IgD-negative memory B cell (primary cell): ENCODE measurements around the gene DUSP15. TPM values are rescaled to one million over a fixed set of nuclear protein-coding genes. Genes with fewer than 3 reads are reported as not detected.
"Not testable (repeated sequence)": the region's sequence is repeated elsewhere in the genome, so short reads cannot be mapped to it uniquely, and the experiment has no call there.

Experiments
- H3K27ac Mint-ChIP-seq, 3 donors: one replicate each; pipeline ENCODE4 v1.8.0; 2020 to 2022; ENCODE audit warnings: mild to moderate bottlenecking in 3 of 3, mixed read lengths in 3 of 3, moderate library complexity in 1 of 3
- H3K27me3 Mint-ChIP-seq: one replicate; pipeline ENCODE4 v1.8.0; 2021; ENCODE audit warnings: mixed read lengths
- H3K36me3 Mint-ChIP-seq: one replicate; pipeline ENCODE4 v1.8.0; 2020; ENCODE audit warnings: mild to moderate bottlenecking, mixed read lengths
- H3K4me1 Mint-ChIP-seq, 3 donors: one replicate each; pipeline ENCODE4 v1.8.0; 2020 to 2022; ENCODE audit warnings: mixed read lengths in 3 of 3, mild to moderate bottlenecking in 1 of 3
- H3K4me3 Mint-ChIP-seq, 4 donors: one replicate each; pipeline ENCODE4 v1.8.0; 2020 to 2022; ENCODE audit warnings: mild to moderate bottlenecking in 4 of 4, mixed read lengths in 4 of 4, moderate library complexity in 3 of 4
- H3K9me3 Mint-ChIP-seq, 3 donors: one replicate each; pipeline ENCODE4 v1.8.0; 2020 to 2021; ENCODE audit warnings: mixed read lengths in 3 of 3, mild to moderate bottlenecking in 1 of 3
- polyA plus RNA-seq: library from polyadenylated mRNA; unstranded; fragments of 300-500 nt; fragmentation: Illumina TruSeq; gene quantifications from one replicate; pipeline ENCODE4 v1.2.3, GENCODE V29; 2021

DUSP15 gene
- polyA plus RNA-seq, 1 donor from 2014 or later = not detected

GRCh38 chr20:31817461-31817860 lies 52.9 kb downstream of the DUSP15 start:
- Mint-ChIP-seq H3K36me3 (no peaks in the 10 kb centered on the region), H3K4me3 (no peak overlapping the region), H3K27ac (no peak overlapping the region), H3K9me3 (no peaks in the 10 kb centered on the region), H3K27me3 (no peaks in the 10 kb centered on the region), H3K4me1 (no peaks in the 10 kb centered on the region)

GRCh38 chr20:31816221-31816620 lies 54.1 kb downstream of the DUSP15 start:
- H3K36me3 Mint-ChIP-seq = no peaks in the 10 kb centered on the region

GRCh38 chr20:31815408-31816188 lies 54.7 kb downstream of the DUSP15 start:
- Mint-ChIP-seq H3K36me3 (no peaks in the 10 kb centered on the region), H3K9me3 (no peaks in the 10 kb centered on the region), H3K27me3 (no peaks in the 10 kb centered on the region), H3K27ac (no peak overlapping the region), H3K4me1 (peaks cover 0 to 1% (median 0%) of the 10 kb centered on the region in 3 donors), H3K4me3 (no peak overlapping the region)

More at GRCh38 chr20:31816221-31816620, 54.1 kb downstream of the DUSP15 start:
- H3K9me3 Mint-ChIP-seq = no peaks in the 10 kb centered on the region
- H3K27ac Mint-ChIP-seq = no peak overlapping the region
- H3K4me1 Mint-ChIP-seq = no peaks in the 10 kb centered on the region
- H3K27me3 Mint-ChIP-seq = no peaks in the 10 kb centered on the region
- no peak overlapping the region for H3K4me3 Mint-ChIP-seq

GRCh38 chr20:31814142-31814541 lies 56.2 kb downstream of the DUSP15 start:
- H3K4me3 Mint-ChIP-seq, H3K36me3 Mint-ChIP-seq, H3K27ac Mint-ChIP-seq, H3K4me1 Mint-ChIP-seq, H3K9me3 Mint-ChIP-seq, H3K27me3 Mint-ChIP-seq: not testable (repeated sequence)

GRCh38 chr20:31813611-31814010 lies 56.7 kb downstream of the DUSP15 start:
- no peak overlapping the region for H3K27ac Mint-ChIP-seq
- no peaks in the 10 kb centered on the region for H3K36me3 Mint-ChIP-seq
- no peak overlapping the region for H3K4me3 Mint-ChIP-seq
- H3K4me1 Mint-ChIP-seq = peaks cover 0 to 7% (median 2%) of the 10 kb centered on the region in 3 donors
- H3K27me3 Mint-ChIP-seq = no peaks in the 10 kb centered on the region
- H3K9me3 Mint-ChIP-seq = no peaks in the 10 kb centered on the region

- H3K27ac Mint-ChIP-seq = no peak overlapping the region
- no peak overlapping the region for H3K4me3 Mint-ChIP-seq
- no peaks in the 10 kb centered on the region for H3K27me3 Mint-ChIP-seq
- peaks cover 2 to 7% (median 2%) of the 10 kb centered on the region in 3 donors for H3K4me1 Mint-ChIP-seq
- no peaks in the 10 kb centered on the region for H3K36me3 Mint-ChIP-seq
- no peaks in the 10 kb centered on the region for H3K9me3 Mint-ChIP-seq
Observed at GRCh38 chr20:31811796-31812728, 58.3 kb downstream of the DUSP15 start.

GRCh38 chr20:31811198-31811597 lies 59.1 kb downstream of the DUSP15 start:
- Mint-ChIP-seq H3K4me3 (no peak overlapping the region), H3K4me1 (peaks cover 7 to 11% (median 7%) of the 10 kb centered on the region in 3 donors), H3K27me3 (no peaks in the 10 kb centered on the region), H3K9me3 (no peaks in the 10 kb centered on the region), H3K27ac (no peak overlapping the region), H3K36me3 (no peaks in the 10 kb centered on the region)

Other genes starting within 250 kb of the DUSP15 start
- gene COX4I2, start 232.6 kb downstream of the DUSP15 start, polyA plus RNA-seq = 0.38 TPM
- gene BCL2L1, start 147.7 kb downstream of the DUSP15 start, polyA plus RNA-seq = 9.8 TPM
- 0.49 TPM for gene TPX2, start 131.2 kb downstream of the DUSP15 start, polyA plus RNA-seq
- gene MYLK2, start 51.2 kb downstream of the DUSP15 start, polyA plus RNA-seq = not detected
- not detected for gene FOXS1, start 24.9 kb downstream of the DUSP15 start, polyA plus RNA-seq
- gene TTLL9, start 107 bp upstream of the DUSP15 start, polyA plus RNA-seq = not detected
- 26.5 TPM for gene PDRG1, start 81.5 kb upstream of the DUSP15 start, polyA plus RNA-seq
- not detected for gene XKR7, start 97.6 kb upstream of the DUSP15 start, polyA plus RNA-seq
- not detected for gene CCM2L, start 139.9 kb upstream of the DUSP15 start, polyA plus RNA-seq
- 52.0 TPM for gene HCK, start 181.7 kb upstream of the DUSP15 start, polyA plus RNA-seq
- 30.1 TPM for gene TM9SF4, start 239.2 kb upstream of the DUSP15 start, polyA plus RNA-seq